IPS-18c (cell line): ENCODE data around the gene KDM7A.
A peak's percentile ranks its signal among the peaks of the same experiment; 100 is the strongest.
"Not testable (repeated sequence)": the region's sequence is repeated elsewhere in the genome, so short reads cannot be mapped to it uniquely, and the experiment has no call there.

ENCODE experiments used
- H3K4me3 ChIP-seq: 2 replicates; pipeline ENCODE4 v1.7.0; 2013; ENCODE audit warnings: low read depth, mild to moderate bottlenecking, low read length, moderate library complexity; ENCODE audit not compliant: insufficient read depth
- H3K9me3 ChIP-seq: one replicate; pipeline ENCODE4 v1.6.1; 2013; ENCODE audit warnings: mild to moderate bottlenecking, low read length, moderate library complexity; ENCODE audit not compliant: control insufficient read depth, insufficient read depth

The KDM7A gene

GRCh38 chr7:140205600-140205999, 28.8 kb upstream of the KDM7A start:
- Histone ChIP-seq H3K9me3 (no peaks in the 10 kb centered on the region), H3K4me3 (no peak overlapping the region)

- no peaks in the 10 kb centered on the region for H3K9me3 ChIP-seq
These were observed 26.8 kb upstream of the KDM7A start for GRCh38 chr7:140203556-140203955.

GRCh38 chr7:140202942-140203341, 26.2 kb upstream of the KDM7A start:
- H3K9me3 ChIP-seq, H3K4me3 ChIP-seq: not testable (repeated sequence)

More at GRCh38 chr7:140203556-140203955, 26.8 kb upstream of the KDM7A start:
- no peak overlapping the region for H3K4me3 ChIP-seq

GRCh38 chr7:140201393-140201792, 24.6 kb upstream of the KDM7A start:
- H3K9me3 ChIP-seq = no peaks in the 10 kb centered on the region
- H3K4me3 ChIP-seq = no peak overlapping the region

GRCh38 chr7:140200061-140200989, 23.5 kb upstream of the KDM7A start:
- Histone ChIP-seq H3K4me3 (no peak overlapping the region), H3K9me3 (no peaks in the 10 kb centered on the region)

- Histone ChIP-seq H3K4me3 (no peak overlapping the region), H3K9me3 (no peaks in the 10 kb centered on the region)
These were observed 21.2 kb upstream of the KDM7A start for GRCh38 chr7:140197938-140198337.

GRCh38 chr7:140197218-140197890, 20.6 kb upstream of the KDM7A start:
- H3K4me3 ChIP-seq = no peak overlapping the region

GRCh38 chr7:140196361-140197217, 19.8 kb upstream of the KDM7A start:
- Histone ChIP-seq H3K4me3 (no peak overlapping the region), H3K9me3 (no peaks in the 10 kb centered on the region)

More at GRCh38 chr7:140197218-140197890, 20.6 kb upstream of the KDM7A start:
- no peaks in the 10 kb centered on the region for H3K9me3 ChIP-seq

GRCh38 chr7:140195859-140196258, 19.1 kb upstream of the KDM7A start:
- no peak overlapping the region for H3K4me3 ChIP-seq
- H3K9me3 ChIP-seq = no peaks in the 10 kb centered on the region

- H3K4me3 ChIP-seq = no peak overlapping the region
- no peaks in the 10 kb centered on the region for H3K9me3 ChIP-seq
These were observed 15.8 kb upstream of the KDM7A start for GRCh38 chr7:140192620-140193019.

GRCh38 chr7:140192176-140192575, 15.4 kb upstream of the KDM7A start:
- Histone ChIP-seq H3K9me3 (no peaks in the 10 kb centered on the region), H3K4me3 (no peak overlapping the region)

- Histone ChIP-seq H3K9me3 (no peaks in the 10 kb centered on the region), H3K4me3 (no peak overlapping the region)
These were observed 13.8 kb upstream of the KDM7A start for GRCh38 chr7:140190588-140190987.

- Histone ChIP-seq H3K4me3 (no peak overlapping the region), H3K9me3 (no peaks in the 10 kb centered on the region)
These were observed 13.1 kb upstream of the KDM7A start for GRCh38 chr7:140189917-140190316.

- H3K4me3 ChIP-seq = no peak overlapping the region
- H3K9me3 ChIP-seq = no peaks in the 10 kb centered on the region
These were observed 6.1 kb upstream of the KDM7A start for GRCh38 chr7:140182917-140183316.

GRCh38 chr7:140179339-140179738, 2.6 kb upstream of the KDM7A start:
- Histone ChIP-seq H3K9me3 (no peaks in the 10 kb centered on the region), H3K4me3 (no peak overlapping the region)

- peak overlapping the region; percentile 56 for H3K4me3 ChIP-seq
- no peaks in the 10 kb centered on the region for H3K9me3 ChIP-seq
These were observed 571 bp downstream of the KDM7A start for GRCh38 chr7:140176122-140176701.
